ENCODE results near the gene SIAH1. TPM values are rescaled to one million over a fixed set of nuclear protein-coding genes. Genes with fewer than 3 reads are reported as not detected.

Gene SIAH1
- total RNA-seq, 1 donor from 2014 or later, result 37.2 TPM

DNA sequence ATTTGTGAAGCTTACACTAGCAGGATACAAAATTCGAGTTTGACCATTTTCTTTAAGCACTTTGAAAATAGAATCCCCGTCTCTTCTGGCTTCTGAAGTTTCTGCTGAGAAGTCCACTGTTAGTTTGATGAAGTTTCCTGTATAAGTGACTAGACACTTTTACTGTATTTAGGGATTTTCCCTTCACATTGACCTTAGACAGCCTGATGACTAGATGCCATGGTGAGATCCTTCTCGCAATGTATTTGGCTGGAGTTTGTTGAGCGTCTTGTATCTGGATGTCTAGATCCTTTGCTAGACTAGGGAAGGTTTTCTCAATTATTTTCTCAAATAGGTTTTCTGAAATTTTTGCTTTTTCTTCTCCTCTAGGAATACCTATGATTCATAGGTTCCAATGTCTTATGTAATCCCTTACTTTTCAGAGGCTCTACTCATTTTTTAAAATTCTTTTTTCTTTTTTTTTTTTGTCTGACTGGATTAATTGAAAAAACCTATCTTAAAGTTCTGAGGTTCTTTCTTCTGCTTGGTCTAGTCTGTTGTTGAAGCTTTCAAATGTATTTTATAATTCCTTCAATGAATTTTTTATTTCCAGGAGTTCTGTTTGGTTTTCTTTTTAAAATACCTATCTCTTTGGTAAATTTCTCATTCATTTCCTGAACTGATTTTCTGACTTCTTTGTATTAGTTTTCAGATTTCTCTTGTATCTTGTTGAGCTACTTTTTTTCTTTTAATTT lies 74.1 kb downstream of the SIAH1 start:
- intact Hi-C loops (cut with DNase I), result no loop called here
- ATAC-seq, result no peak
- DNase-seq (ENCODE audit: low spot score), result no peak

Other genes starting within 250 kb of the SIAH1 start
- not detected for gene ABCC12, start 229.4 kb downstream of the SIAH1 start, total RNA-seq
- gene LONP2, start 141.1 kb downstream of the SIAH1 start, total RNA-seq, result 75.9 TPM
- not detected for gene ABCC11, start 137.9 kb downstream of the SIAH1 start, total RNA-seq
- 48.5 TPM for gene N4BP1, start 224.8 kb upstream of the SIAH1 start, total RNA-seq